Measurements from ENCODE around the gene SLC33A1.
"Not testable (repeated sequence)": the region's sequence is repeated elsewhere in the genome, so short reads cannot be mapped to it uniquely, and the experiment has no call there.

The SLC33A1 gene

DNA sequence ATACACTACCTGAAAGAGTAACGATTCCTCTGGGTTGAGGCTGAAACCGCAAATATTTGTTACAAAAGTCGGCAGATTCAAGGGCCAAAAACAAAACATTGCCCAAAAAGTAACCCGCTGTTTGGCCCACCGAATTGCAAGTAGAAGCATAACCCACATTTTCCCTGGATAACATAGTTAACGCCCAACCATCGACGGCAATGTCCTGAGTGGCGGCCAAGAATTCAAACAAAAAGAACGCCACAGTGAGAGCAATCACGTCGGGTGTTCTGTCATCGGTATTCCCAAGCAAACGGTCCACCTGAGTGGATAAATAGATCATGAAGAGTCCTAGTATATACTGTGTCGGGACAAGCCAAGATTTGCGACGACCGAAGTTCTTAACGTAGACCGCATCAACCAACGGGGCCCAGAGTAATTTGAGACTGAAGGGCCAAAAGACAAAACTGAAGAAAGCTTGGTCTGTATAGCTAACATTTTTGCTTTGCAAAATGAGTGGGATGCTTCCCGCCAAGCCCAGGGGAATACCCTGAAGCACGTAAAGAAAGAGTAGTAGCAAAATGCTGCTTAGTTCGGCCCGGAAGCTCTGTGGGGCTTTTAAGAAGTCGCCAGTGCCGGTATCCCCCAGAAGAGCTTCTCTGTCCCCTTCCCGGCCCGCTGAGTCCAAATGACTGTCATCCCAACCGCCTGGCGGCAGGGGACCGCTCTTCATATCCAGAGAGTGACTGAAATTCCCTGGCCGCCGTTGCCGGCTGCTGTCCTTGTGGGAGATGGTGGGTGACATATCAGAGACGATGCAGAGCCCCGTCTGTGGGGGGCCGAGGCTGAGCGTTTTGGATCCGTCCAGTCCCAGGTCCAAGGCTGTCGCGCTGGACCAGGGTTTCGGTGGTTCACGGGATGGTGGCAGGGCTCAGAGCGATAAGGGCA, 750 bp downstream of the SLC33A1 start:
- Histone ChIP-seq H3K27me3 (no peaks in the 10 kb centered on the region), H3K9me3 (replicated peaks in 1 of 11) (0 out of 22 replicates have a peak, but pooled peaks cover 0 to 6% (median 0%) of the 10 kb centered on the region in 11 experiments), H3K4me2 (peak overlapping the region; percentile 87 to 100 (median 90)), H3K9ac (peak overlapping the region; percentile 86 to 93 (median 91)), H3K36me3 (peaks cover 5 to 24% (median 13%) of the 10 kb centered on the region in 11 experiments; a peak in 19 of 22 replicates), H3K4me3 (peak overlapping the region; percentile 79 to 97 (median 90)), H4K20me1 (peaks cover 27 to 54% (median 42%) of the 10 kb centered on the region in 11 experiments; a peak in 18 of 22 replicates), H3K27ac (peak overlapping the region; percentile 62 to 94 (median 86); a peak in 21 of 22 replicates), H3K4me1 (peaks cover 29 to 54% (median 42%) of the 10 kb centered on the region in 10 experiments)
- no peak for TF ChIP-seq Cebpa-rat (IDR thresholded peaks at IDR 0.05)

GRCh38 chr3:155852341-155852740, 1.9 kb downstream of the SLC33A1 start:
- TF ChIP-seq Cebpa-rat (IDR thresholded peaks at IDR 0.05) = no peak
- Histone ChIP-seq H3K4me3 (peak overlapping the region; percentile 79 to 97 (median 90)), H3K4me2 (peak overlapping the region; percentile 87 to 100 (median 90)), H4K20me1 (peaks cover 28 to 66% (median 52%) of the 10 kb centered on the region in 11 experiments; a peak in 19 of 22 replicates), H3K27ac (peak overlapping the region; percentile 62 to 94 (median 86); a peak in 19 of 22 replicates), H3K27me3 (no peaks in the 10 kb centered on the region), H3K36me3 (peaks cover 10 to 35% (median 23%) of the 10 kb centered on the region in 11 experiments; a peak in 21 of 22 replicates), H3K4me1 (peaks cover 32 to 58% (median 47%) of the 10 kb centered on the region in 10 experiments), H3K9ac (peak overlapping the region; percentile 86 to 93 (median 91)), H3K9me3 (replicated peaks in 1 of 11) (0 out of 22 replicates have a peak, but pooled peaks cover 0 to 6% (median 0%) of the 10 kb centered on the region in 11 experiments)

- peak overlapping the region; percentile 34 to 99 (median 89); a peak in 21 of 22 replicates for H3K4me2 ChIP-seq
- not testable (repeated sequence) for H3K9me3 ChIP-seq (replicated peaks in 1 of 11)
Measured at GRCh38 chr3:155849404-155849803, 4.8 kb downstream of the SLC33A1 start.

GRCh38 chr3:155847993-155848392, 6.2 kb downstream of the SLC33A1 start:
- Histone ChIP-seq H4K20me1 (peaks cover 52 to 98% (median 80%) of the 10 kb centered on the region in 11 experiments; a peak in 20 of 22 replicates), H3K4me1 (peaks cover 29 to 68% (median 48%) of the 10 kb centered on the region in 10 experiments), H3K9me3 (replicated peaks in 1 of 11) (no peaks in the 10 kb centered on the region), H3K27ac (no peak overlapping the region), H3K4me3 (no peak overlapping the region), H3K4me2 (peak overlapping the region in 5 of 11 experiments; percentile 10 to 99 (median 87); a peak in 5 of 22 replicates), H3K36me3 (peaks cover 10 to 57% (median 38%) of the 10 kb centered on the region in 11 experiments; a peak in 21 of 22 replicates), H3K9ac (no peak overlapping the region), H3K27me3 (no peaks in the 10 kb centered on the region)
- no peak for TF ChIP-seq Cebpa-rat (IDR thresholded peaks at IDR 0.05)

More at GRCh38 chr3:155849404-155849803, 4.8 kb downstream of the SLC33A1 start:
- Histone ChIP-seq H3K9ac (peak overlapping the region in 1 of 11 experiments; percentile 28; a peak in 1 of 22 replicates), H3K4me1 (peaks cover 29 to 68% (median 49%) of the 10 kb centered on the region in 10 experiments), H3K36me3 (peaks cover 10 to 57% (median 35%) of the 10 kb centered on the region in 11 experiments; a peak in 21 of 22 replicates), H3K4me3 (peak overlapping the region in 2 of 10 experiments; percentile 38 to 79; a peak in 1 of 20 replicates), H4K20me1 (peaks cover 42 to 95% (median 75%) of the 10 kb centered on the region in 11 experiments; a peak in 20 of 22 replicates)
- not testable (repeated sequence) for H3K27me3 ChIP-seq, H3K27ac ChIP-seq

- no peaks in the 10 kb centered on the region for H3K9me3 ChIP-seq (replicated peaks in 1 of 11)
- H3K27me3 ChIP-seq = no peaks in the 10 kb centered on the region
- no peak overlapping the region for H3K9ac ChIP-seq
- no peak overlapping the region for H3K4me3 ChIP-seq
- peaks cover 15 to 65% (median 44%) of the 10 kb centered on the region in 11 experiments for H3K36me3 ChIP-seq
- peak overlapping the region in 3 of 11 experiments; percentile 10 to 55 (median 25); a peak in 5 of 22 replicates for H3K4me2 ChIP-seq
- H3K27ac ChIP-seq = no peak overlapping the region
- peaks cover 20 to 58% (median 30%) of the 10 kb centered on the region in 10 experiments for H3K4me1 ChIP-seq
- no peak for TF ChIP-seq Cebpa-rat (IDR thresholded peaks at IDR 0.05)
- peaks cover 37 to 94% (median 73%) of the 10 kb centered on the region in 11 experiments; a peak in 20 of 22 replicates for H4K20me1 ChIP-seq
Measured at GRCh38 chr3:155846119-155846518, 8.1 kb downstream of the SLC33A1 start.

DNA sequence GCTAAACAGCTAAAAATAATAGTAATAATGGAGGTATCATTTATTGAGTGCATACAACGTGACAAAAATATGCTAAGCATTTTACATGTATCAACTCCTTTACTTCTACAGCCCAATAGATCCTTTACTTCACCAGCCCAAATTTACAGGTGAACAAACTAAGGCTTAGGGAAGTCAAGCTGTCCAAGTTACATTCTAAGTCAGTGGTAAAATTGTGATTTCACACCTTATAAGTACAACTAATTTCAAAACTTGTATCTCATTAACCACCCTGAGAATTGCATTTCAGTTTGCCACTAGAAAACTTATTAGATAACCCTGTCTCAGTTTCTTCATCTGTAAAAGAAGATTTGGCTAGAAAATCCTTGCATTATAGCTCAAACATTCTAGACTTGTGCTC, 10.7 kb downstream of the SLC33A1 start:
- H3K9me3 ChIP-seq (replicated peaks in 1 of 11) = no peaks in the 10 kb centered on the region
- no peak overlapping the region for H3K9ac ChIP-seq
- no peak overlapping the region for H3K4me2 ChIP-seq
- TF ChIP-seq Cebpa-rat (IDR thresholded peaks at IDR 0.05) = no peak
- H3K36me3 ChIP-seq = peaks cover 20 to 57% (median 44%) of the 10 kb centered on the region in 11 experiments; a peak in 21 of 22 replicates
- peaks cover 18 to 73% (median 55%) of the 10 kb centered on the region in 11 experiments; a peak in 19 of 22 replicates for H4K20me1 ChIP-seq
- no peaks in the 10 kb centered on the region for H3K27me3 ChIP-seq
- peaks cover 0 to 32% (median 10%) of the 10 kb centered on the region in 10 experiments; a peak in 13 of 20 replicates for H3K4me1 ChIP-seq
- no peak overlapping the region for H3K27ac ChIP-seq
- no peak overlapping the region for H3K4me3 ChIP-seq

GRCh38 chr3:155835341-155836071, 18.7 kb downstream of the SLC33A1 start:
- Histone ChIP-seq H3K4me2 (no peak overlapping the region), H3K27me3 (no peaks in the 10 kb centered on the region), H3K9me3 (replicated peaks in 1 of 11) (peaks cover 0 to 20% (median 9%) of the 10 kb centered on the region in 11 experiments; a peak in 14 of 22 replicates), H3K36me3 (peaks cover 45 to 81% (median 59%) of the 10 kb centered on the region in 11 experiments), H4K20me1 (peaks cover 0 to 7% (median 0%) of the 10 kb centered on the region in 11 experiments; a peak in 6 of 22 replicates), H3K27ac (no peak overlapping the region), H3K4me1 (peaks cover 0 to 25% (median 3%) of the 10 kb centered on the region in 10 experiments; a peak in 10 of 20 replicates), H3K4me3 (no peak overlapping the region), H3K9ac (no peak overlapping the region)
- no peak for TF ChIP-seq Cebpa-rat (IDR thresholded peaks at IDR 0.05)

DNA sequence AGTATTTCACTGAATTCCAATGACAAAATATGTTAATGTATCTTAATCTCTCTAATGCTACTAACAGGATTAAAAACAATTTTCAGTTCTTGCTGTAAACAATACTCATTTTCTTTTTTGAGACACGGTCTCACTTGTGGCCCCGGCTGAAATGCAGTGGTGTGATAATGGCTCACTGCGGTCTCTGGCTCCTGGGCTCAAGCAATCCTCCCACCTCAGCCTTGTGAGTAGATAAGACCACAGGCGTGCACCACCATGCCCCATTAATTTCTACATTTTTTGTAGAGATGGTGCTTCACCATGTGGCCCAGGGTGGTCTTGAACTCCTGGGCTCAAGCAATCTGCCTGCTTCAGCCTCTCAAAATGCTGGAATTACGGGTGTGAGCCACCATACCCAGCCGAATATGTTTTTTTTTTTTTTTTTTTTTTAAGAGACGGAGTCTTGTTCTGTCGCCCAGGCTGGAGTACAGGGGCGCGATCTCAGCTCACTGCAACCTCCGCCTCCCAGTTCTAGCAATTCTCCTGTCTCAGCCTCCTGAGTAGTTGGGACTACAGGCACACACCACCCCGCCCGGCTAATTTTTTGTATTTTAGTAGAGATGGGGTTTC, 25.6 kb downstream of the SLC33A1 start:
- peaks cover 37 to 87% (median 62%) of the 10 kb centered on the region in 11 experiments for H3K36me3 ChIP-seq
- H3K9me3 ChIP-seq (replicated peaks in 1 of 11); H3K4me2 ChIP-seq: not testable (repeated sequence)

More for the DNA sequence above, 25.6 kb downstream of the SLC33A1 start:
- not testable (repeated sequence) for H3K4me3 ChIP-seq, H3K27ac ChIP-seq, H3K27me3 ChIP-seq, H4K20me1 ChIP-seq, H3K9ac ChIP-seq
- H3K4me1 ChIP-seq = peaks cover 0 to 19% (median 3%) of the 10 kb centered on the region in 10 experiments; a peak in 10 of 20 replicates

Measured in BLaER1 treated with 17β-estradiol and CSF1 and Interleukin-3, amounts not matched to agents 10 nM and 100 nM (cell line).